CD4-positive, alpha-beta T cell treated with Interleukin-15 for 4 hours (primary cell): ENCODE results near the gene COMMD10.

Experiments used
- DNase-seq: peaks from one replicate; pipeline ENCODE4 v3.0.0-alpha.2; 2020; ENCODE audit warnings: low spot score

COMMD10 gene

GRCh38 chr5:116291271-116291670 is 206.4 kb downstream of the COMMD10 start:
- no peak for DNase-seq

- DNase-seq = no peak
Observed at GRCh38 chr5:116292321-116292720, 207.5 kb downstream of the COMMD10 start.

GRCh38 chr5:116296335-116297072 is 211.7 kb downstream of the COMMD10 start:
- no peak for DNase-seq

- DNase-seq = no peak
Observed at GRCh38 chr5:116297296-116297814, 212.5 kb downstream of the COMMD10 start.

GRCh38 chr5:116299746-116300640 is 215.2 kb downstream of the COMMD10 start:
- no peak for DNase-seq

- no peak for DNase-seq
Observed at GRCh38 chr5:116301110-116301509, 216.3 kb downstream of the COMMD10 start.

- DNase-seq = no peak
Observed at GRCh38 chr5:116303340-116303739, 218.5 kb downstream of the COMMD10 start.

- DNase-seq = no peak
Observed at GRCh38 chr5:116303810-116304209, 219.0 kb downstream of the COMMD10 start.

GRCh38 chr5:116305899-116306298 is 221.1 kb downstream of the COMMD10 start:
- DNase-seq = no peak

- no peak for DNase-seq
Observed at GRCh38 chr5:116306846-116307245, 222.0 kb downstream of the COMMD10 start.

GRCh38 chr5:116308391-116308790 is 223.6 kb downstream of the COMMD10 start:
- DNase-seq = no peak

GRCh38 chr5:116313366-116313765 is 228.5 kb downstream of the COMMD10 start:
- DNase-seq = no peak

GRCh38 chr5:116315531-116315930 is 230.7 kb downstream of the COMMD10 start:
- DNase-seq = no peak

GRCh38 chr5:116318091-116318854 is 233.4 kb downstream of the COMMD10 start:
- no peak for DNase-seq

- no peak for DNase-seq
Observed at GRCh38 chr5:116320486-116320885, 235.7 kb downstream of the COMMD10 start.

- no peak for DNase-seq
Observed at GRCh38 chr5:116329503-116329902, 244.7 kb downstream of the COMMD10 start.

GRCh38 chr5:116340799-116341198 is 256.0 kb downstream of the COMMD10 start:
- no peak for DNase-seq
